ENCODE data around the gene ONECUT1.

Gene ONECUT1

DNA sequence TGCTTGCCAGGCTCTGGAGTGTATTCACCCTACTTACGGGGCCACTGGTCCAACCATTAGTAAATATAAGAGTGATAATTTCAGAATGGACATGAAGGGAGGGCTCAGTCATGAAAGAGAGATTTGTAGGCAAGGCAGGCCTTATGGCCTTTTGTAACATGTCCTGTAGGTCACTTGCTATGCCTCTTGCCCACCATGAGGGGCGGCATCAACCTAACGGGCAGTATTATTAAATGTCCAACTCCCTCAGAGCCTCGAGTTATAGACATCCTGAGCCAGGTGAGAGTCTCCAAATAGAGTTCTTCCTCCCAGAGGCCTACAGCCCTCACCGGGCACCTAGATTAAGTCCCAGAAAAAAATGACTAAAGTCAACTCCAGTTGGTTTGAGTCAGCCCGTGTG lies 30.2 kb downstream of the ONECUT1 start:
- Histone ChIP-seq H3K4me3 (ENCODE audit: low read depth, low read length, poor library complexity, severe bottlenecking) (no peak overlapping the region), H4K20me1 (ENCODE audit: insufficient read depth, low read length) (no peaks in the 10 kb centered on the region), H2AFZ (ENCODE audit: low read length) (no peak overlapping the region), H3K9ac (ENCODE audit: low read length) (no peak overlapping the region), H3K4me2 (ENCODE audit: low read length) (no peak overlapping the region), H3F3A (ENCODE audit: insufficient read depth, low read length) (no peaks in the 10 kb centered on the region), H3K9me3 (ENCODE audit: low read length) (no peaks in the 10 kb centered on the region), H3K27me3 (ENCODE audit: insufficient read depth, low read length) (0 out of 2 replicates have a peak, but pooled peaks cover 4% of the 10 kb centered on the region), H3K9me2 (ENCODE audit: low read depth, low read length) (no peaks in the 10 kb centered on the region), H3K36me3 (ENCODE audit: insufficient read depth, low read length) (no peaks in the 10 kb centered on the region), H3K79me2 (ENCODE audit: insufficient read depth, low read length) (no peaks in the 10 kb centered on the region), H3K27ac (ENCODE audit: low read depth, low read length, poor library complexity, severe bottlenecking) (no peak overlapping the region), H3K4me1 (ENCODE audit: insufficient read depth, low read length, severe bottlenecking) (no peaks in the 10 kb centered on the region)
- TF ChIP-seq, protein P1, sequence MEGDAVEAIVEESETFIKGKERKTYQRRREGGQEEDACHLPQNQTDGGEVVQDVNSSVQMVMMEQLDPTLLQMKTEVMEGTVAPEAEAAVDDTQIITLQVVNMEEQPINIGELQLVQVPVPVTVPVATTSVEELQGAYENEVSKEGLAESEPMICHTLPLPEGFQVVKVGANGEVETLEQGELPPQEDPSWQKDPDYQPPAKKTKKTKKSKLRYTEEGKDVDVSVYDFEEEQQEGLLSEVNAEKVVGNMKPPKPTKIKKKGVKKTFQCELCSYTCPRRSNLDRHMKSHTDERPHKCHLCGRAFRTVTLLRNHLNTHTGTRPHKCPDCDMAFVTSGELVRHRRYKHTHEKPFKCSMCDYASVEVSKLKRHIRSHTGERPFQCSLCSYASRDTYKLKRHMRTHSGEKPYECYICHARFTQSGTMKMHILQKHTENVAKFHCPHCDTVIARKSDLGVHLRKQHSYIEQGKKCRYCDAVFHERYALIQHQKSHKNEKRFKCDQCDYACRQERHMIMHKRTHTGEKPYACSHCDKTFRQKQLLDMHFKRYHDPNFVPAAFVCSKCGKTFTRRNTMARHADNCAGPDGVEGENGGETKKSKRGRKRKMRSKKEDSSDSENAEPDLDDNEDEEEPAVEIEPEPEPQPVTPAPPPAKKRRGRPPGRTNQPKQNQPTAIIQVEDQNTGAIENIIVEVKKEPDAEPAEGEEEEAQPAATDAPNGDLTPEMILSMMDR (IDR thresholded peaks at IDR 0.05; ENCODE audit: low read length): no peak
- TF ChIP-seq EZH2 (IDR thresholded peaks at IDR 0.05; ENCODE audit: borderline replicate concordance, low read length): no peak

DNA sequence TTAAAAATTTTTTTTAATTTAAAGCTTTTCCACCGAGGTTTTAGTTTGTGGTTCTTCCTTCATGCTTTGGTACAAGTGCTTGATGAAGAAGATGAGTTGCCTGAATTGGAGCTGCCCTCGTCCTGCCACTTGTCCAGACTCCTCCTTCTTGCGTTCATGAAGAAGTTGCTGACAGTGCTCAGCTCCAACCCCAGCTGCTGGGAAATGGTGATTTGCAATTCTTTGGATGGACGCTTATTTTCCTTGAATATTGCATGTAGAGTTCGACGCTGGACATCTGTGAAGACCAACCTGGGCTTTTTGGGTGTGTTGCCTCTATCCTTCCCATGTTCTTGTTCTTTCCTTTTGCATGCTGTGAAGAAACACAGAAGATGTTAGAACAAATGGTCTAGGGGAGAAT lies 32.6 kb downstream of the ONECUT1 start:
- H4K20me1 ChIP-seq (ENCODE audit: insufficient read depth, low read length): no peaks in the 10 kb centered on the region

DNA sequence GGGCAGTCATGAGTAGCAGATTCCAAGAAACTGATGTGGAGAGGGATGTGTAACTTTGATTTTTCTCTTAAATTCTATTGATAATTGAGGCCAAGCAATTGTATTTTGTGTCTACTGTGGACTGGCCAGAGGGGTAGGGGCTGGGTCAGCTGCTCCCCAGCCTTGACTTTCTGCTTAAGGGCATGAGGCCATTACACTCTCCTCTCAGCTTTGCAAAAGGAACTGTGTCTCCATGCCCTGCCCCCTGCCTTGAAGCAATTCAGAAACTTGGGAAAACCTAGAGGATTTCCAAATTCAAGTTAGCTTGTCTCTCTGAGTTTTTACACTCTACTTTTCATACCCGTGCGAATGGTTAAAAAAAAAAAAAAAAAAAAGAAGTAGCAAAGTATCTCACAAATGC lies 38.6 kb downstream of the ONECUT1 start:
- H3F3A ChIP-seq (ENCODE audit: insufficient read depth, low read length): no peaks in the 10 kb centered on the region
- no peaks in the 10 kb centered on the region for H3K4me1 ChIP-seq (ENCODE audit: insufficient read depth, low read length, severe bottlenecking)
- H3K4me2 ChIP-seq (ENCODE audit: low read length): no peak overlapping the region
- no peaks in the 10 kb centered on the region for H3K27me3 ChIP-seq (ENCODE audit: insufficient read depth, low read length)
- H3K4me3 ChIP-seq (ENCODE audit: low read depth, low read length, poor library complexity, severe bottlenecking): no peak overlapping the region
- no peak for TF ChIP-seq EZH2 (IDR thresholded peaks at IDR 0.05; ENCODE audit: borderline replicate concordance, low read length)
- TF ChIP-seq, protein P1 (IDR thresholded peaks at IDR 0.05; ENCODE audit: low read length): no peak
- H3K79me2 ChIP-seq (ENCODE audit: insufficient read depth, low read length): no peaks in the 10 kb centered on the region
- H4K20me1 ChIP-seq (ENCODE audit: insufficient read depth, low read length): no peaks in the 10 kb centered on the region
- no peak overlapping the region for H2AFZ ChIP-seq (ENCODE audit: low read length)
- no peaks in the 10 kb centered on the region for H3K9me2 ChIP-seq (ENCODE audit: low read depth, low read length)
- H3K36me3 ChIP-seq (ENCODE audit: insufficient read depth, low read length): no peaks in the 10 kb centered on the region
- no peaks in the 10 kb centered on the region for H3K9me3 ChIP-seq (ENCODE audit: low read length)
- H3K9ac ChIP-seq (ENCODE audit: low read length): no peak overlapping the region
- no peak overlapping the region for H3K27ac ChIP-seq (ENCODE audit: low read depth, low read length, poor library complexity, severe bottlenecking)

More for the DNA sequence above, 32.6 kb downstream of the ONECUT1 start:
- TF ChIP-seq, protein P1 (IDR thresholded peaks at IDR 0.05; ENCODE audit: low read length): no peak
- no peak for TF ChIP-seq EZH2 (IDR thresholded peaks at IDR 0.05; ENCODE audit: borderline replicate concordance, low read length)
- 0 out of 2 replicates have a peak, but pooled peaks cover 4% of the 10 kb centered on the region for H3K27me3 ChIP-seq (ENCODE audit: insufficient read depth, low read length)
- no peak overlapping the region for H3K9ac ChIP-seq (ENCODE audit: low read length)
- H3K4me3 ChIP-seq (ENCODE audit: low read depth, low read length, poor library complexity, severe bottlenecking): no peak overlapping the region
- H3K9me2 ChIP-seq (ENCODE audit: low read depth, low read length): no peaks in the 10 kb centered on the region
- H3K9me3 ChIP-seq (ENCODE audit: low read length): no peaks in the 10 kb centered on the region
- no peaks in the 10 kb centered on the region for H3F3A ChIP-seq (ENCODE audit: insufficient read depth, low read length)
- H3K27ac ChIP-seq (ENCODE audit: low read depth, low read length, poor library complexity, severe bottlenecking): no peak overlapping the region
- no peaks in the 10 kb centered on the region for H3K79me2 ChIP-seq (ENCODE audit: insufficient read depth, low read length)
- no peaks in the 10 kb centered on the region for H3K4me1 ChIP-seq (ENCODE audit: insufficient read depth, low read length, severe bottlenecking)
- no peaks in the 10 kb centered on the region for H3K36me3 ChIP-seq (ENCODE audit: insufficient read depth, low read length)
- no peak overlapping the region for H2AFZ ChIP-seq (ENCODE audit: low read length)
- H3K4me2 ChIP-seq (ENCODE audit: low read length): no peak overlapping the region

Data from OCI-LY1 (cell line).